SU-DHL-6 (cell line): ENCODE measurements around the gene ATXN7L1.

Source experiments
- EZH2phosphoT487 ChIP-seq: fragments of 200-600 bp; sonication (generic), shearing (Covaris generic); conservative IDR thresholded peaks from 2 replicates; pipeline ENCODE4 v1.6.1; 2018; ENCODE audit warnings: mild to moderate bottlenecking, antibody characterized with exemption, low read length, moderate library complexity, mixed read lengths
- TF ChIP-seq, protein P1 (sequence below): fragments of 200-600 bp; sonication (generic); IDR thresholded peaks from one replicate; pipeline ENCODE4 v1.5.1; 2017; ENCODE audit warnings: antibody characterized with exemption, mild to moderate bottlenecking, low read length, moderate library complexity; ENCODE audit not compliant: insufficient read depth, poor library complexity, severe bottlenecking

DNA sequence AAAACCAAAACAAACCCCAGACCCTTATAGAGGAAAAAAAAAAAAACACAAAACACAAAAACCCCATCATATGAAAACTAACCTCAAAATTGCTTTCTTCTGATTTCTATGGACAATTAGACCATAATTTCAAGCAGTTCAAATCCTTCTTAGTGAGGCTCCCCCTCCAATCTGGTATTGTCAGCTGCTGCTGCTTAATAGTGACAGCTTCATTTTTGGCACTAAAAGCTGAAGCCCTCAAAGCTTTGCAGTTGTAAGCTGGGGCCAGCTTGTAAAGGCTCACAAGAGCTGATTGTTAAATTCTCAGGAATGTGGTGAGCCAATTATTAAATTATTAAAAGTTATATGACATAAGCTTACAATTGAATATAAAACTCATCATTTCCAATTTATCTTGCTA, 21.9 kb downstream of the ATXN7L1 start:
- TF ChIP-seq, protein P1, sequence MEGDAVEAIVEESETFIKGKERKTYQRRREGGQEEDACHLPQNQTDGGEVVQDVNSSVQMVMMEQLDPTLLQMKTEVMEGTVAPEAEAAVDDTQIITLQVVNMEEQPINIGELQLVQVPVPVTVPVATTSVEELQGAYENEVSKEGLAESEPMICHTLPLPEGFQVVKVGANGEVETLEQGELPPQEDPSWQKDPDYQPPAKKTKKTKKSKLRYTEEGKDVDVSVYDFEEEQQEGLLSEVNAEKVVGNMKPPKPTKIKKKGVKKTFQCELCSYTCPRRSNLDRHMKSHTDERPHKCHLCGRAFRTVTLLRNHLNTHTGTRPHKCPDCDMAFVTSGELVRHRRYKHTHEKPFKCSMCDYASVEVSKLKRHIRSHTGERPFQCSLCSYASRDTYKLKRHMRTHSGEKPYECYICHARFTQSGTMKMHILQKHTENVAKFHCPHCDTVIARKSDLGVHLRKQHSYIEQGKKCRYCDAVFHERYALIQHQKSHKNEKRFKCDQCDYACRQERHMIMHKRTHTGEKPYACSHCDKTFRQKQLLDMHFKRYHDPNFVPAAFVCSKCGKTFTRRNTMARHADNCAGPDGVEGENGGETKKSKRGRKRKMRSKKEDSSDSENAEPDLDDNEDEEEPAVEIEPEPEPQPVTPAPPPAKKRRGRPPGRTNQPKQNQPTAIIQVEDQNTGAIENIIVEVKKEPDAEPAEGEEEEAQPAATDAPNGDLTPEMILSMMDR, result no peak
- no peak for TF ChIP-seq EZH2phosphoT487
